PC-9 (cell line): ENCODE data around the gene ZNHIT1. TPM values are rescaled to one million over a fixed set of nuclear protein-coding genes. Genes with fewer than 3 reads are reported as not detected.
"Not testable (repeated sequence)": the region's sequence is repeated elsewhere in the genome, so short reads cannot be mapped to it uniquely, and the experiment has no call there.

Source experiments
- BruUV-seq: library from RNA; stranded (reverse); fragments of 400-500 nt; replicated peaks from 2 replicates; lab custom pipeline; 2021; lab: Mats Ljungman, UMichigan
- CTCF ChIA-PET: fragments of 300-600 bp; sonication (Branson Sonifier 250); formaldehyde crosslinking; loops from one replicate; lab custom pipeline; 2022; ENCODE audit warnings: antibody characterized with exemption; lab: Charles Lee
- POLR2A ChIA-PET: fragments of 300-600 bp; sonication (Branson Sonifier 250); formaldehyde crosslinking; loops from one replicate; lab custom pipeline; 2022; ENCODE audit warnings: antibody characterized with exemption; ENCODE audit not compliant: unreplicated experiment; lab: Charles Lee
- DNase-seq, 2 experiments: peaks; one replicate each; pipeline versions ENCODE4 v3.0.0 to v3.0.0-alpha.2; 2015 to 2022; ENCODE audit warnings: mixed read lengths in 1 of 2
- H2AFZ ChIP-seq: fragments of 200-600 bp; sonication (generic); 2 replicates; pipeline ENCODE4 v1.8.1; 2017; ENCODE audit warnings: antibody characterized with exemption
- H3F3A ChIP-seq: fragments of 200-600 bp; sonication (generic); 2 replicates; pipeline ENCODE4 v1.8.1; 2017; ENCODE audit warnings: antibody characterized with exemption, mild to moderate bottlenecking, low read depth; ENCODE audit not compliant: insufficient read depth
- H3K27ac ChIP-seq: fragments of 200-600 bp; sonication (generic); 2 replicates; pipeline ENCODE4 v1.6.1; 2016; ENCODE audit warnings: mixed run types
- H3K27me3 ChIP-seq: fragments of 200-600 bp; sonication (generic); 2 replicates; pipeline ENCODE4 v1.6.1; 2016; ENCODE audit warnings: low read depth, mixed run types; ENCODE audit not compliant: insufficient read depth
- H3K36me3 ChIP-seq: fragments of 200-600 bp; sonication (generic); 2 replicates; pipeline ENCODE4 v1.6.1; 2016; ENCODE audit warnings: low read depth, mixed run types
- H3K4me1 ChIP-seq: fragments of 200-600 bp; sonication (generic); replicated peaks from 2 replicates; pipeline ENCODE4 v1.6.1; 2016; ENCODE audit warnings: mixed run types; ENCODE audit not compliant: insufficient read depth
- H3K4me2 ChIP-seq: fragments of 200-600 bp; sonication (generic); 2 replicates; pipeline ENCODE4 v1.6.1; 2017; ENCODE audit warnings: mixed run types
- H3K4me3 ChIP-seq: fragments of 200-600 bp; sonication (generic); 2 replicates; pipeline ENCODE4 v1.6.1; 2016; ENCODE audit warnings: mixed run types
- H3K79me2 ChIP-seq: fragments of 200-600 bp; sonication (generic); 2 replicates; pipeline ENCODE4 v1.6.1; 2017; ENCODE audit warnings: low read depth, mixed run types
- H3K9me2 ChIP-seq: fragments of 200-600 bp; sonication (generic); 2 replicates; pipeline ENCODE4 v1.8.1; 2017; ENCODE audit warnings: mild to moderate bottlenecking; ENCODE audit not compliant: insufficient read depth
- H3K9me3 ChIP-seq: fragments of 200-600 bp; sonication (generic); 2 replicates; pipeline ENCODE4 v1.8.1; 2016; ENCODE audit warnings: low read depth; ENCODE audit not compliant: insufficient read depth
- H4K20me1 ChIP-seq: fragments of 200-600 bp; sonication (generic); 2 replicates; pipeline ENCODE4 v1.8.1; 2017; ENCODE audit not compliant: insufficient read depth
- CTCF ChIP-seq: fragments of 200-600 bp; sonication (generic); conservative IDR thresholded peaks from 2 replicates; pipeline ENCODE4 v1.6.1; 2017; ENCODE audit warnings: mixed run types, antibody characterized with exemption, mild to moderate bottlenecking, moderate library complexity
- EZH2 ChIP-seq: fragments of 200-600 bp; sonication (generic); IDR thresholded peaks from 2 replicates; pipeline ENCODE4 v1.8.0; 2017; ENCODE audit warnings: antibody characterized with exemption, low read depth
- intact Hi-C: fragments of 100-400 bp; cut with micrococcal nuclease; formaldehyde crosslinking; loops from one replicate; pipeline ENCODE4 v1.10.0; 2022; ENCODE audit not compliant: unreplicated experiment
- total RNA-seq: library from RNA; stranded (reverse); gene quantifications from 2 replicates; pipeline ENCODE4 v1.2.3, GENCODE V29; 2021

ZNHIT1 gene
- total RNA-seq, 1 experiment from 2014 or later, result 110 TPM

GRCh38 chr7:101250324-101250723 lies 32.4 kb downstream of the ZNHIT1 start:
- Histone ChIP-seq H3K9me2 (no peaks in the 10 kb centered on the region), H3K79me2 (peaks cover 40% of the 10 kb centered on the region), H3K4me2 (peak overlapping the region; percentile 80), H4K20me1 (peaks cover 10% of the 10 kb centered on the region), H2AFZ (no peak overlapping the region), H3K4me1 (peaks cover 23% of the 10 kb centered on the region), H3K27me3 (no peaks in the 10 kb centered on the region), H3K27ac (no peak overlapping the region), H3K9me3 (no peaks in the 10 kb centered on the region), H3K36me3 (no peaks in the 10 kb centered on the region), H3K4me3 (peak overlapping the region; percentile 74; the same call in 1 of the 2 replicates), H3F3A (peaks cover 15% of the 10 kb centered on the region; the same call in 1 of the 2 replicates)
- CTCF ChIA-PET, result no interaction called here
- intact Hi-C loops, result no loop called here
- no peak for TF ChIP-seq EZH2
- no TSS peak for BruUV-seq
- POLR2A ChIA-PET, result no interaction called here
- no peak for DNase-seq

- ChIA-PET CTCF (interaction anchor here (0.9 to 1.0 kb wide), 2 partner anchors 108 to 124 kb away, joined by 3 to 5 read pairs; no protein-coding TSS in a partner anchor), POLR2A (interaction anchor here (0.5 to 1.0 kb wide), 7 partner anchors 34 to 1747 kb away, joined by 3 to 11 read pairs (median 5); partner anchors contain the start of genes ACHE, MOSPD3 and ZNHIT1)
- Histone ChIP-seq H3K9me3 (no peaks in the 10 kb centered on the region), H3K4me2 (peak overlapping the region; percentile 80), H3K79me2 (peaks cover 37% of the 10 kb centered on the region), H3K4me1 (peaks cover 17% of the 10 kb centered on the region), H3K9me2 (no peaks in the 10 kb centered on the region), H3F3A (no peaks in the 10 kb centered on the region), H3K36me3 (no peaks in the 10 kb centered on the region), H3K27ac (peak overlapping the region; percentile 48), H4K20me1 (peaks cover 10% of the 10 kb centered on the region), H3K27me3 (no peaks in the 10 kb centered on the region), H3K4me3 (peak overlapping the region; percentile 74), H2AFZ (peak overlapping the region; percentile 88)
- peak; percentile 94 to 100 for DNase-seq
- BruUV-seq, result TSS peak; percentile 53
- intact Hi-C loops, result loop anchor here (1.0 kb wide), 2 partner anchors 8 to 35 kb away; partner anchors contain the start of gene PLOD3
- TF ChIP-seq CTCF (no peak), EZH2 (no peak)
Observed at GRCh38 chr7:101251871-101252659, 34.1 kb downstream of the ZNHIT1 start.

GRCh38 chr7:101253199-101253598 lies 35.2 kb downstream of the ZNHIT1 start:
- POLR2A ChIA-PET, intact Hi-C loops, DNase-seq, H3K27ac ChIP-seq, H3K36me3 ChIP-seq, BruUV-seq, H3K27me3 ChIP-seq, H3K9me2 ChIP-seq, H3F3A ChIP-seq, H3K9me3 ChIP-seq, H4K20me1 ChIP-seq: not testable (repeated sequence)
- CTCF ChIA-PET, result interaction anchor here (0.6 to 1.9 kb wide), 2 partner anchors 30 to 201 kb away, joined by 5 read pairs; no protein-coding TSS in a partner anchor
- H3K79me2 ChIP-seq, result peaks cover 35% of the 10 kb centered on the region
- H2AFZ ChIP-seq, result peak overlapping the region; percentile 88; the same call in 1 of the 2 replicates
- H3K4me2 ChIP-seq, result peak overlapping the region; percentile 80
- peaks cover 17% of the 10 kb centered on the region for H3K4me1 ChIP-seq
- H3K4me3 ChIP-seq, result peak overlapping the region; percentile 74; the same call in 1 of the 2 replicates

- intact Hi-C loops, result no loop called here
- Histone ChIP-seq H3K4me2 (no peak overlapping the region), H3K79me2 (peaks cover 12% of the 10 kb centered on the region), H3K9me2 (no peaks in the 10 kb centered on the region), H3K4me3 (no peak overlapping the region), H2AFZ (no peak overlapping the region), H3K27me3 (no peaks in the 10 kb centered on the region), H3K9me3 (no peaks in the 10 kb centered on the region), H3K4me1 (peaks cover 9% of the 10 kb centered on the region), H4K20me1 (no peaks in the 10 kb centered on the region), H3K27ac (no peak overlapping the region), H3F3A (no peaks in the 10 kb centered on the region), H3K36me3 (no peaks in the 10 kb centered on the region)
- CTCF ChIA-PET, result no interaction called here
- POLR2A ChIA-PET, result no interaction called here
- no peak for DNase-seq
- no TSS peak for BruUV-seq
- no peak for TF ChIP-seq CTCF
- no peak for TF ChIP-seq EZH2
Observed at GRCh38 chr7:101255796-101256195, 37.8 kb downstream of the ZNHIT1 start.
